ENCODE data around the gene C6orf136.

C6orf136 gene

GRCh38 chr6:30635834-30636233 is 11.1 kb upstream of the C6orf136 start:
- Histone ChIP-seq H3K27me3 (ENCODE audit: low read length) (no peaks in the 10 kb centered on the region), H3K36me3 (ENCODE audit: low read length) (no peaks in the 10 kb centered on the region), H3K79me2 (ENCODE audit: insufficient read depth, low read length) (no peaks in the 10 kb centered on the region), H2AFZ (ENCODE audit: low read depth, low read length, severe bottlenecking) (no peak overlapping the region), H3K9me3 (ENCODE audit: insufficient read depth, low read length) (no peaks in the 10 kb centered on the region), H3K9ac (ENCODE audit: low read length) (no peak overlapping the region), H4K20me1 (ENCODE audit: low read depth, low read length) (no peaks in the 10 kb centered on the region), H3K4me3 (ENCODE audit: insufficient read depth, low read length, poor library complexity, severe bottlenecking) (no peak overlapping the region), H3K4me2 (ENCODE audit: low read depth, low read length, poor library complexity, severe bottlenecking) (no peak overlapping the region), H3K9me2 (replicated peaks; ENCODE audit: insufficient read depth, low read length) (no peaks in the 10 kb centered on the region), H3K27ac (ENCODE audit: low read depth, low read length) (no peak overlapping the region), H3F3A (ENCODE audit: insufficient read depth) (no peaks in the 10 kb centered on the region)
- no peak for TF ChIP-seq EZH2phosphoT487 (conservative IDR thresholded peaks at IDR 0.05; ENCODE audit: low read length)
- no peak for TF ChIP-seq CTCF (IDR thresholded peaks at IDR 0.05; ENCODE audit: insufficient read depth, low read length, poor library complexity, severe bottlenecking)

GRCh38 chr6:30640481-30640880 is 6.5 kb upstream of the C6orf136 start:
- no peaks in the 10 kb centered on the region for H3K9me3 ChIP-seq (ENCODE audit: insufficient read depth, low read length)
- TF ChIP-seq EZH2phosphoT487 (conservative IDR thresholded peaks at IDR 0.05; ENCODE audit: low read length) = no peak
- no peak for TF ChIP-seq CTCF (IDR thresholded peaks at IDR 0.05; ENCODE audit: insufficient read depth, low read length, poor library complexity, severe bottlenecking)
- H3K9me2 ChIP-seq (replicated peaks; ENCODE audit: insufficient read depth, low read length) = no peaks in the 10 kb centered on the region
- no peak overlapping the region for H3K27ac ChIP-seq (ENCODE audit: low read depth, low read length)
- H3F3A ChIP-seq (ENCODE audit: insufficient read depth) = no peaks in the 10 kb centered on the region
- H3K79me2 ChIP-seq (ENCODE audit: insufficient read depth, low read length) = no peaks in the 10 kb centered on the region; the same call in 1 of the 2 replicates
- H3K4me2 ChIP-seq (ENCODE audit: low read depth, low read length, poor library complexity, severe bottlenecking) = no peak overlapping the region
- no peaks in the 10 kb centered on the region for H4K20me1 ChIP-seq (ENCODE audit: low read depth, low read length)
- H3K36me3 ChIP-seq (ENCODE audit: low read length) = no peaks in the 10 kb centered on the region
- no peaks in the 10 kb centered on the region for H3K27me3 ChIP-seq (ENCODE audit: low read length)
- no peak overlapping the region for H3K9ac ChIP-seq (ENCODE audit: low read length)
- H2AFZ ChIP-seq (ENCODE audit: low read depth, low read length, severe bottlenecking) = no peak overlapping the region
- no peak overlapping the region for H3K4me3 ChIP-seq (ENCODE audit: insufficient read depth, low read length, poor library complexity, severe bottlenecking)

- H3K9me3 ChIP-seq (ENCODE audit: insufficient read depth, low read length) = no peaks in the 10 kb centered on the region
- no peak overlapping the region for H3K4me3 ChIP-seq (ENCODE audit: insufficient read depth, low read length, poor library complexity, severe bottlenecking)
- no peaks in the 10 kb centered on the region for H3F3A ChIP-seq (ENCODE audit: insufficient read depth)
- no peak overlapping the region for H3K4me2 ChIP-seq (ENCODE audit: low read depth, low read length, poor library complexity, severe bottlenecking)
- no peaks in the 10 kb centered on the region for H3K27me3 ChIP-seq (ENCODE audit: low read length)
- no peaks in the 10 kb centered on the region for H3K36me3 ChIP-seq (ENCODE audit: low read length)
- H4K20me1 ChIP-seq (ENCODE audit: low read depth, low read length) = no peaks in the 10 kb centered on the region; the same call in 1 of the 2 replicates
- TF ChIP-seq EZH2phosphoT487 (conservative IDR thresholded peaks at IDR 0.05; ENCODE audit: low read length) (no peak), CTCF (IDR thresholded peaks at IDR 0.05; ENCODE audit: insufficient read depth, low read length, poor library complexity, severe bottlenecking) (no peak)
- H3K27ac ChIP-seq (ENCODE audit: low read depth, low read length) = no peak overlapping the region
- H3K79me2 ChIP-seq (ENCODE audit: insufficient read depth, low read length) = peaks cover 5% of the 10 kb centered on the region
- H3K9ac ChIP-seq (ENCODE audit: low read length) = no peak overlapping the region
- H3K9me2 ChIP-seq (replicated peaks; ENCODE audit: insufficient read depth, low read length) = no peaks in the 10 kb centered on the region
- H2AFZ ChIP-seq (ENCODE audit: low read depth, low read length, severe bottlenecking) = no peak overlapping the region
Observed at GRCh38 chr6:30641048-30641447, 5.9 kb upstream of the C6orf136 start.
